SK-N-SH (cell line): ENCODE results near the gene ATP11A. TPM values are rescaled to one million over a fixed set of nuclear protein-coding genes. Genes with fewer than 3 reads are reported as not detected.

Source experiments
- CTCF ChIA-PET: fragments of 300-600, 350-600 bp; formaldehyde crosslinking; extraction: SDS; loops from one replicate; lab custom pipeline; 2021; lab: Yijun Ruan, JAX
- POLR2A ChIA-PET: fragments of 350-600 bp; sonication (Branson Sonifier 250); formaldehyde crosslinking; extraction: SDS; loops from one replicate; lab custom pipeline; 2020; ENCODE audit warnings: antibody characterized with exemption, inconsistent platforms; lab: Yijun Ruan, JAX
- DNase-seq: peaks from one replicate; pipeline ENCODE4 v3.0.0; 2012
- H2AFZ ChIP-seq: fragments of 200-600 bp; sonication (generic); 2 replicates; pipeline ENCODE4 v1.8.1; 2016; ENCODE audit warnings: antibody characterized with exemption, mild to moderate bottlenecking, low read depth
- H3F3A ChIP-seq: fragments of 200-600 bp; sonication (generic); replicated peaks from 2 replicates; pipeline ENCODE3; 2016; ENCODE audit warnings: antibody characterized with exemption, mild to moderate bottlenecking; ENCODE audit not compliant: insufficient read depth
- H3K27ac ChIP-seq, 2 experiments: fragments of 200-500 bp in 1 of 2; fragments of 200-600 bp in 1 of 2; sonication (Bioruptor generic) in 1 of 2; sonication (generic), shearing (Covaris generic) in 1 of 2; 2 replicates each; pipeline versions ENCODE4 v1.5.1 to v1.6.1; 2014 to 2016; ENCODE audit warnings: low read depth in 2 of 2, inconsistent platforms in 1 of 2, low read length in 1 of 2, mild to moderate bottlenecking in 1 of 2, mixed read lengths in 1 of 2
- H3K27me3 ChIP-seq: fragments of 200-600 bp; sonication (generic), shearing (Covaris generic); 2 replicates; pipeline ENCODE4 v1.6.1; 2016; ENCODE audit warnings: mixed run types; ENCODE audit not compliant: insufficient read depth
- H3K36me3 ChIP-seq, 2 experiments: fragments of 200-500 bp in 1 of 2; fragments of 200-600 bp in 1 of 2; sonication (Bioruptor generic) in 1 of 2; sonication (generic) in 1 of 2; replicated peaks in 1 of 2; 2 replicates each; pipeline versions ENCODE3 to v1.5.1; 2014 to 2016; ENCODE audit warnings: low read length in 1 of 2, mild to moderate bottlenecking in 1 of 2; ENCODE audit not compliant: insufficient read depth in 2 of 2, control insufficient read depth in 1 of 2
- H3K4me1 ChIP-seq, 2 experiments: fragments of 200-500 bp in 1 of 2; fragments of 200-600 bp in 1 of 2; sonication (Bioruptor generic) in 1 of 2; sonication (generic), shearing (Covaris generic) in 1 of 2; 2 replicates each; pipeline versions ENCODE4 v1.5.1 to v1.6.1; 2014 to 2016; ENCODE audit warnings: low read depth in 1 of 2, low read length in 1 of 2, mixed run types in 1 of 2; ENCODE audit not compliant: insufficient read depth in 2 of 2, control insufficient read depth in 1 of 2
- H3K4me2 ChIP-seq: fragments of 200-600 bp; sonication (generic), shearing (Covaris generic); 2 replicates; pipeline ENCODE4 v1.6.1; 2017; ENCODE audit warnings: mixed run types
- H3K4me3 ChIP-seq, 2 experiments: fragments of 200-500 bp in 1 of 2; fragments of 200-600 bp in 1 of 2; sonication (Bioruptor generic) in 1 of 2; sonication (generic), shearing (Covaris generic) in 1 of 2; 2 replicates each; pipeline versions ENCODE4 v1.5.1 to v1.8.1; 2014 to 2016; ENCODE audit warnings: low read depth in 2 of 2, inconsistent platforms in 1 of 2, low read length in 1 of 2, mild to moderate bottlenecking in 1 of 2, mixed read lengths in 1 of 2, moderate library complexity in 1 of 2
- H3K79me2 ChIP-seq: fragments of 200-600 bp; sonication (generic); 2 replicates; pipeline ENCODE4 v1.8.1; 2017; ENCODE audit warnings: mild to moderate bottlenecking; ENCODE audit not compliant: insufficient read depth
- H3K9ac ChIP-seq: fragments of 200-600 bp; sonication (generic); 2 replicates; pipeline ENCODE4 v1.6.1; 2017; ENCODE audit warnings: mixed run types
- H3K9me2 ChIP-seq: fragments of 200-600 bp; sonication (generic); 2 replicates; pipeline ENCODE4 v1.6.1; 2017; ENCODE audit warnings: mixed run types
- H3K9me3 ChIP-seq: fragments of 200-600 bp; sonication (generic); 2 replicates; pipeline ENCODE4 v1.6.1; 2017; ENCODE audit warnings: mixed run types, mild to moderate bottlenecking, moderate library complexity
- H4K20me1 ChIP-seq: fragments of 200-600 bp; sonication (generic); 2 replicates; pipeline ENCODE4 v1.6.1; 2017; ENCODE audit warnings: mild to moderate bottlenecking, mixed run types; ENCODE audit not compliant: insufficient read depth
- CHD2 ChIP-seq: fragments of 150-350 bp; IDR thresholded peaks from 2 replicates; pipeline ENCODE4 v1.6.1; 2018; ENCODE audit warnings: low read length; ENCODE audit not compliant: partially characterized antibody
- ELF1 ChIP-seq: IDR thresholded peaks from 2 replicates; pipeline ENCODE4 v1.4.0; 2012
- FOXJ3 ChIP-seq: sonication (generic); formaldehyde crosslinking; IDR thresholded peaks from 2 replicates; pipeline ENCODE4 v1.5.1; 2020; ENCODE audit warnings: mild to moderate bottlenecking, missing genetic modification reagents
- GABPA ChIP-seq: IDR thresholded peaks from 2 replicates; pipeline ENCODE4 v1.4.0; 2012; ENCODE audit warnings: low read depth, mild to moderate bottlenecking
- JUND ChIP-seq: IDR thresholded peaks from 2 replicates; pipeline ENCODE4 v1.4.0; 2012
- MAX ChIP-seq: IDR thresholded peaks from 2 replicates; pipeline ENCODE4 v1.4.0; 2012; ENCODE audit warnings: low read depth
- MEF2A ChIP-seq: IDR thresholded peaks from 2 replicates; pipeline ENCODE4 v1.4.0; 2012; ENCODE audit warnings: low read depth, borderline replicate concordance
- MXI1 ChIP-seq: IDR thresholded peaks from 2 replicates; pipeline ENCODE4 v1.6.1; 2012; ENCODE audit warnings: mild to moderate bottlenecking, low read depth, low read length, improper control_type of control experiment
- NFIC ChIP-seq: IDR thresholded peaks from 2 replicates; pipeline ENCODE4 v1.4.0; 2012; ENCODE audit warnings: borderline replicate concordance
- PBX3 ChIP-seq: IDR thresholded peaks from 2 replicates; pipeline ENCODE4; 2012
- RAD21 ChIP-seq: IDR thresholded peaks from 2 replicates; pipeline ENCODE4 v1.6.1; 2012; ENCODE audit warnings: mild to moderate bottlenecking, low read length
- RFX5 ChIP-seq: IDR thresholded peaks from 2 replicates; pipeline ENCODE4 v1.6.1; 2012; ENCODE audit warnings: mild to moderate bottlenecking, improper control_type of control experiment, low read length
- SIN3A ChIP-seq: IDR thresholded peaks from 2 replicates; pipeline ENCODE4 v1.6.1; 2012; ENCODE audit warnings: low read depth, mild to moderate bottlenecking, low read length, moderate library complexity, borderline replicate concordance
- SMC3 ChIP-seq: IDR thresholded peaks from 2 replicates; pipeline ENCODE4 v1.6.1; 2012; ENCODE audit warnings: low read depth, low read length, improper control_type of control experiment
- TAF1 ChIP-seq: IDR thresholded peaks from 2 replicates; pipeline ENCODE4 v1.6.1; 2012; ENCODE audit warnings: low read depth, mild to moderate bottlenecking, low read length, moderate library complexity, borderline replicate concordance
- TCF12 ChIP-seq: IDR thresholded peaks from 2 replicates; pipeline ENCODE4 v1.4.0; 2012
- USF1 ChIP-seq: IDR thresholded peaks from 2 replicates; pipeline ENCODE4 v1.4.0; 2012; ENCODE audit warnings: low read depth, borderline replicate concordance
- WGBS: methylation state at CpG from one replicate; pipeline ENCODE4 v1.1.6; 2017; ENCODE audit warnings: low lambda C conversion rate; 5-methylcytosine and 5-hydroxymethylcytosine counted together
- polyA plus RNA-seq, 3 experiments: library from polyadenylated mRNA; depleted of rRNA; stranded (reverse); fragments of >200 nt; gene quantifications; 2 replicates each; pipeline ENCODE4 v1.2.3, GENCODE V29; 2012
- TF ChIP-seq, protein P1 (sequence below): fragments of 150-350 bp; IDR thresholded peaks from 2 replicates; pipeline ENCODE4 v1.6.1; 2016; ENCODE audit warnings: mild to moderate bottlenecking, low read depth, low read length

The ATP11A gene
- polyA plus RNA-seq, 1 of the 3 experiments (the other 2 are of a cell fraction), result 4.1 TPM

DNA sequence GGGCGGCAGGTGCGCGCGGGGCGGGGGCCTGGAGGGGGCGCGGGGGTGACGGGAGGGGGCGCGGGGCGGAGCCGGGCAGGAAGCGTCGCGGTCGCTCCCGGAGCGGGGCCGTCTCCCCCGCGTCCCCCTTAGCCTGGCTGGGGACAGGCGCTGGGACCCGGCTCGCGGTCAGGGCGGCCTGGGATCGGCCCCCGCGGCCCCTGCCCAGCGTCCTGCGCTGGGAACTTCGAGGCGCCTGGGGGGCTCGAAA is 204.5 kb downstream of the ATP11A start:
- CTCF ChIA-PET, result interaction anchor here (0.7 to 1.5 kb wide), 3 partner anchors 20 to 75 kb away, joined by 3 to 4 read pairs (median 3); no protein-coding TSS in a partner anchor
- peaks cover 10% of the 10 kb centered on the region for H3K27me3 ChIP-seq
- TF ChIP-seq RAD21 (no peak), USF1 (no peak), SIN3A (no peak), TCF12 (no peak), MAX (no peak), FOXJ3 (CRISPR knock-in tag) (no peak), PBX3 (no peak), GABPA (no peak), MEF2A (no peak), RFX5 (no peak), MXI1 (no peak), ELF1 (no peak), JUND (no peak), NFIC (no peak), CHD2 (no peak), TAF1 (no peak), SMC3 (no peak)
- TF ChIP-seq, protein P1, sequence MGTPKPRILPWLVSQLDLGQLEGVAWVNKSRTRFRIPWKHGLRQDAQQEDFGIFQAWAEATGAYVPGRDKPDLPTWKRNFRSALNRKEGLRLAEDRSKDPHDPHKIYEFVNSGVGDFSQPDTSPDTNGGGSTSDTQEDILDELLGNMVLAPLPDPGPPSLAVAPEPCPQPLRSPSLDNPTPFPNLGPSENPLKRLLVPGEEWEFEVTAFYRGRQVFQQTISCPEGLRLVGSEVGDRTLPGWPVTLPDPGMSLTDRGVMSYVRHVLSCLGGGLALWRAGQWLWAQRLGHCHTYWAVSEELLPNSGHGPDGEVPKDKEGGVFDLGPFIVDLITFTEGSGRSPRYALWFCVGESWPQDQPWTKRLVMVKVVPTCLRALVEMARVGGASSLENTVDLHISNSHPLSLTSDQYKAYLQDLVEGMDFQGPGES, result no peak
- TF ChIP-seq, all 33 proteins: peak for 0
- Histone ChIP-seq H3K4me1 (peaks cover 0 to 17% of the 10 kb centered on the region in 2 experiments; a peak in 1 of 4 replicates), H3K79me2 (no peaks in the 10 kb centered on the region), H3K27ac (no peak overlapping the region), H3K9ac (no peak overlapping the region), H3F3A (no peaks in the 10 kb centered on the region), H2AFZ (no peak overlapping the region), H3K9me3 (no peaks in the 10 kb centered on the region), H3K4me2 (peak overlapping the region; percentile 65; the same call in 1 of the 2 replicates), H3K4me3 (peak overlapping the region in 1 of 2 experiments; percentile 52; a peak in 2 of 4 replicates), H3K36me3 (no peaks in the 10 kb centered on the region), H3K9me2 (no peaks in the 10 kb centered on the region), H4K20me1 (no peaks in the 10 kb centered on the region)
- POLR2A ChIA-PET, result interaction anchor here (1.5 kb wide), 1 partner anchor 9 kb away, joined by 4 read pairs; no protein-coding TSS in a partner anchor
- DNase-seq, result no peak
- WGBS, result no CpG with 5 or more reads among the region's 34 CpGs
